ENCODE data around the gene TKFC.
A peak's percentile ranks its signal among the peaks of the same experiment; 100 is the strongest.

DNA sequence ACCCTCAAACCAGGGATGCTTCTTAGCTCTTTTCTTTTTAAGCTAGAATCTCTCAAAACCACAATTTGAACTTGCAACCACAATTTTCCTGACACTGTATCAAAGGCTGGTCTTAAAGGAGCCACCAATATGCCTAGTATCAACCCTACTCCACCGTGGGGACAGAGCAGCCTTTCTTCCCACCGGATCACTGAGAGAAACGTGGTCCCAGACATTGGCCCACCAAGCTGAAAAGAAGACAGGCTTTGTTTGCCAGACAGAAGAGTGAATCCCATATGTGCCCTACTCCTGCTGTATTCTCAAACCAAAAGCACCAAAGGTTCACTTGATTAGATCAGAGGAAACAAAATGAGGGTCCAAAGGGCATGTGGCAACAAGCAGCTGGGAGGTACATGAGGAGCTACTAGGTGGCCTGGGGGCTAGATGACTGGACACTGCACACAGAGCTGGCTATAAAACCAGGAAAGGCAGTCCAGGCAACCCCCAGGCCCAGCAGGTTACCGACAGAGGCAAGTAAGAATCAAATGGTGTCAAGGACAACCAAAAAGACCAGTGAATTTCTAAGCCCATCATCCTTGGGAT is 34.3 kb upstream of the TKFC start:
- no peak for TF ChIP-seq POLR2A (IDR thresholded peaks at IDR 0.05; ENCODE audit: low read depth, low read length)
- TF ChIP-seq POLR2AphosphoS5 (IDR thresholded peaks at IDR 0.05; ENCODE audit: low read depth, low read length) = peak; percentile 30; the same call in 1 of the 2 replicates
- TF ChIP-seq TAF1 (IDR thresholded peaks at IDR 0.05; ENCODE audit: low read depth, low read length) = no peak
- TF ChIP-seq PAX5 (IDR thresholded peaks at IDR 0.05; ENCODE audit: insufficient read depth, low read length, severe bottlenecking) = no peak
- TF ChIP-seq SPI1 (IDR thresholded peaks at IDR 0.05; ENCODE audit: low read depth, low read length) = no peak
